PC-9 (cell line): ENCODE measurements around the gene ZNF467.

Experiments
- EZH2 ChIP-seq: fragments of 200-600 bp; sonication (generic); IDR thresholded peaks from 2 replicates; pipeline ENCODE4 v1.8.0; 2017; ENCODE audit warnings: antibody characterized with exemption, low read depth
- TF ChIP-seq, protein P1 (sequence below): fragments of 200-600 bp; sonication (generic); conservative IDR thresholded peaks from 2 replicates; pipeline ENCODE4 v1.6.1; 2017; ENCODE audit warnings: mixed run types, antibody characterized with exemption, mild to moderate bottlenecking, moderate library complexity

DNA sequence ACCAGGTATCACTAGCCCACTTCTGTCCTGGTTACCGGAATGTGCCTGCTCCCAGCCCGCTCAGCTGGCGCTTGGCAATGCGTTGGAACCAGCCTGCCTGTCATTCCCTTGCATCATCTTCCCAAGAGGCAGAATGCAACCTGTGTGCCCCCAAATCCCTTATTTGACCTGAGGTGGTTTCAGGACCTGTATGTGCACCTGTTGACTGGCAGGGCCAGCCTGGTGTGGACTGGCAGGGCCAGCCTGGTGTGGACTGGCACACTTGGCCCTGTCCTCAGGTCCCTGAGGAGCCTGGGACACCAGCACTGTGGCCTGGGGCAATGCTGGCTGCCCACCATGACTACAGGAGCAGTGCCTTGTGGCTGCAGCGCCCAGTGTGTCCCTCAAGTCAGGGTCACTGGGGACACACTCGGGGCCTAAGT, 38.2 kb downstream of the ZNF467 start:
- TF ChIP-seq, protein P1, sequence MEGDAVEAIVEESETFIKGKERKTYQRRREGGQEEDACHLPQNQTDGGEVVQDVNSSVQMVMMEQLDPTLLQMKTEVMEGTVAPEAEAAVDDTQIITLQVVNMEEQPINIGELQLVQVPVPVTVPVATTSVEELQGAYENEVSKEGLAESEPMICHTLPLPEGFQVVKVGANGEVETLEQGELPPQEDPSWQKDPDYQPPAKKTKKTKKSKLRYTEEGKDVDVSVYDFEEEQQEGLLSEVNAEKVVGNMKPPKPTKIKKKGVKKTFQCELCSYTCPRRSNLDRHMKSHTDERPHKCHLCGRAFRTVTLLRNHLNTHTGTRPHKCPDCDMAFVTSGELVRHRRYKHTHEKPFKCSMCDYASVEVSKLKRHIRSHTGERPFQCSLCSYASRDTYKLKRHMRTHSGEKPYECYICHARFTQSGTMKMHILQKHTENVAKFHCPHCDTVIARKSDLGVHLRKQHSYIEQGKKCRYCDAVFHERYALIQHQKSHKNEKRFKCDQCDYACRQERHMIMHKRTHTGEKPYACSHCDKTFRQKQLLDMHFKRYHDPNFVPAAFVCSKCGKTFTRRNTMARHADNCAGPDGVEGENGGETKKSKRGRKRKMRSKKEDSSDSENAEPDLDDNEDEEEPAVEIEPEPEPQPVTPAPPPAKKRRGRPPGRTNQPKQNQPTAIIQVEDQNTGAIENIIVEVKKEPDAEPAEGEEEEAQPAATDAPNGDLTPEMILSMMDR = no peak
- TF ChIP-seq EZH2 = no peak
